OCI-LY3 (cell line): Measurements from ENCODE around the gene PTTG1IP.

Experiments used
- H2AFZ ChIP-seq: fragments of 200-600, 300-600 bp; shearing (Covaris generic); 2 replicates; pipeline ENCODE4 v1.6.0; 2014; ENCODE audit warnings: antibody characterized with exemption, low read depth, low read length
- H3K27ac ChIP-seq: fragments of 200-600, 300-600 bp; sonication (generic); 2 replicates; pipeline ENCODE4 v1.5.1; 2014; ENCODE audit warnings: mild to moderate bottlenecking, low read length, moderate library complexity, mixed read lengths
- H3K27me3 ChIP-seq: fragments of 200-600, 300-600 bp; sonication (generic); 2 replicates; pipeline ENCODE4 v1.6.1; 2014; ENCODE audit warnings: low read depth, low read length, mixed read lengths
- H3K36me3 ChIP-seq: fragments of 200-600, 300-600 bp; sonication (generic); replicated peaks from 2 replicates; pipeline ENCODE3; 2014; ENCODE audit warnings: low read depth, low read length, mixed read lengths
- H3K4me1 ChIP-seq: fragments of 300-600, 200-600 bp; sonication (generic); 2 replicates; pipeline ENCODE4 v1.6.1; 2014; ENCODE audit warnings: low read length, mixed read lengths
- H3K4me2 ChIP-seq: fragments of 200-600, 300-600 bp; sonication (generic); 2 replicates; pipeline ENCODE4 v1.6.1; 2014; ENCODE audit warnings: low read length, mixed read lengths
- H3K4me3 ChIP-seq: fragments of 300-600, 200-600 bp; sonication (generic); 2 replicates; pipeline ENCODE4 v1.5.1; 2014; ENCODE audit warnings: antibody characterized with exemption, mild to moderate bottlenecking, low read length, moderate library complexity
- H3K79me2 ChIP-seq: fragments of 300-600, 200-600 bp; shearing (Covaris generic); 2 replicates; pipeline ENCODE4 v1.6.1; 2014; ENCODE audit warnings: mild to moderate bottlenecking, low read length, mixed read lengths
- H3K9ac ChIP-seq: fragments of 300-600, 200-600 bp; shearing (Covaris generic); 2 replicates; pipeline ENCODE4 v1.6.0; 2014; ENCODE audit warnings: mild to moderate bottlenecking, low read length, moderate library complexity
- H3K9me3 ChIP-seq: fragments of 200-600, 300-600 bp; shearing (Covaris generic); 2 replicates; pipeline ENCODE4 v1.6.1; 2014; ENCODE audit warnings: low read length, mixed read lengths; ENCODE audit not compliant: insufficient read depth
- H4K20me1 ChIP-seq: fragments of 200-600, 300-600 bp; sonication (generic); 2 replicates; pipeline ENCODE4 v1.6.1; 2016; ENCODE audit warnings: low read length, mixed read lengths; ENCODE audit not compliant: insufficient read depth
- EZH2phosphoT487 ChIP-seq: fragments of 200-600 bp; shearing (Covaris generic); IDR thresholded peaks from 2 replicates; pipeline ENCODE4 v1.6.1; 2018; ENCODE audit warnings: antibody characterized with exemption, mixed run types, low read depth
- TF ChIP-seq, protein P1 (sequence below): fragments of 200-600, 300-600 bp; sonication (generic); IDR thresholded peaks from 2 replicates; pipeline ENCODE4 v1.5.1; 2014; ENCODE audit warnings: antibody characterized with exemption, low read length, low read depth

The PTTG1IP gene

DNA sequence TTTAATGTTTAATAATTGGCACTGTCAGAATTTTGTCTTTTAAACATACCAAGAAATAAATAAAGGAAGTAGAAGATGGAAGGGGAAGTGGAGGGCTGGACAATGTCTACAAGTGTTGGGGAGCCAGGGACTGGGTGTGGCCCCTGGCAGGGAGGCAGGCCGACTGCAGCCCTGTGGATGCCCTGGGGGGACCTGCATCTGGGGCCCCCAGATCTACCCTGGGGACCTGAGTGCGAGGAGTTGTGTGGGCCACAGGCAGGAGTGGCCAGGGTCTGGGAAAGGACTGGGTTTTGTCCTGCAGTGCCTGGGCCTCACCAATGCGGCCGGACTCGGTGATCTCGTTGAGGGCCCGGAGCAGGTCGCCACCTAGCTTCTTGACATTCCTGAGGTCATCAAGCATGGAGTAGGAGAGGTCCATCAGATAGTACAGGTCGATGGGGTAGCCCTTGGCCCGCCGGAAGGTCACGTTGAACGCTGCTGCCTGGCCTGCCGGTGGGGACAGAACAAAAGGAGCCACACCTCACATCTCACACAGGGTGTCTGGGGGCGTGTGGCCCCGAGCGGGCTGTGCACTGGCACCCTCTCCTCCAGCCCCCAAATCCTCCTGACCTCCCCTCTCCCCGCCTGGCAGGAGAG is 29.7 kb upstream of the PTTG1IP start:
- no peaks in the 10 kb centered on the region for H3K27me3 ChIP-seq
- no peak overlapping the region for H2AFZ ChIP-seq
- no peak overlapping the region for H3K4me3 ChIP-seq
- H3K4me1 ChIP-seq = no peaks in the 10 kb centered on the region
- TF ChIP-seq, protein P1, sequence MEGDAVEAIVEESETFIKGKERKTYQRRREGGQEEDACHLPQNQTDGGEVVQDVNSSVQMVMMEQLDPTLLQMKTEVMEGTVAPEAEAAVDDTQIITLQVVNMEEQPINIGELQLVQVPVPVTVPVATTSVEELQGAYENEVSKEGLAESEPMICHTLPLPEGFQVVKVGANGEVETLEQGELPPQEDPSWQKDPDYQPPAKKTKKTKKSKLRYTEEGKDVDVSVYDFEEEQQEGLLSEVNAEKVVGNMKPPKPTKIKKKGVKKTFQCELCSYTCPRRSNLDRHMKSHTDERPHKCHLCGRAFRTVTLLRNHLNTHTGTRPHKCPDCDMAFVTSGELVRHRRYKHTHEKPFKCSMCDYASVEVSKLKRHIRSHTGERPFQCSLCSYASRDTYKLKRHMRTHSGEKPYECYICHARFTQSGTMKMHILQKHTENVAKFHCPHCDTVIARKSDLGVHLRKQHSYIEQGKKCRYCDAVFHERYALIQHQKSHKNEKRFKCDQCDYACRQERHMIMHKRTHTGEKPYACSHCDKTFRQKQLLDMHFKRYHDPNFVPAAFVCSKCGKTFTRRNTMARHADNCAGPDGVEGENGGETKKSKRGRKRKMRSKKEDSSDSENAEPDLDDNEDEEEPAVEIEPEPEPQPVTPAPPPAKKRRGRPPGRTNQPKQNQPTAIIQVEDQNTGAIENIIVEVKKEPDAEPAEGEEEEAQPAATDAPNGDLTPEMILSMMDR = no peak
- TF ChIP-seq EZH2phosphoT487 = no peak
- peaks cover 11% of the 10 kb centered on the region for H3K36me3 ChIP-seq
- H3K9me3 ChIP-seq = no peaks in the 10 kb centered on the region
- no peaks in the 10 kb centered on the region for H4K20me1 ChIP-seq
- no peaks in the 10 kb centered on the region for H3K79me2 ChIP-seq
- no peak overlapping the region for H3K9ac ChIP-seq
- no peak overlapping the region for H3K27ac ChIP-seq
- H3K4me2 ChIP-seq = no peak overlapping the region

DNA sequence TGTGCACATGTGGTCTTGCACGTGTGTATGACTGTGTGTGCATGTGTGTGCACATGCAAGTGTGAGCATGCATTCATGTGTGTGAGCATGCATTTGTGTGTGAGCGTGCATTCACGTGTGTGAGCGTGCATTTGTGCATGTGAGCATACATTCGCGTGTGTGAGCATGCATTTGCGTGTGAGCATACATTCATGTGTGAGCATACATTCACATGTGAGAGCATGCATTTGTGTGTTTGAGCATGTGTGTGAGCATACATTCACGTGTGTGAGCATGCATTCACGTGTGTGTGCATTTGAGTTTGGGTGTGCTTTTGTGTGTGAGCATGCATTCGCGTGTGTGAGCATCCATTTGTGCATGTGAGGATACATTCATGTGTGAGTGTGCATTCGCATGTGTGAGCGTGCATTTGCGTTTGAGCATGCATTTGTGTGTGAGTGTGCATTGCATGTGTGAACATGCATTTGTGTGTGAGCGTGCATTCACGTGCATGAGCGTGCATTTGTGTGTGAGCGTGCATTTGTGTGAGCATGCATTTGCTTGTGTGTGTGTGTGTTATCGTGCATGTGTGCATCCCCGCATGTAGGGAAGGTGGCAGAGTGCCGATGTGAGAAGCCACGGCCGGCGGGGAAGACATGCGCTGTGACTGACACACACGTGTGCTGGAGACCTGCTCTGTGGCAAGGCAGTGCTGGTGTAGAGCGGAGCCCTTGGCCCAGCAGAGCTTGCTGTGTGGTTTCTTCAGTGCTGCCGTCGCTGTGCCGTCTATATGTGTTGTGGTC is 29.0 kb upstream of the PTTG1IP start:
- H2AFZ ChIP-seq = no peak overlapping the region
- H3K27me3 ChIP-seq = no peaks in the 10 kb centered on the region
- H3K9ac ChIP-seq = no peak overlapping the region
- no peaks in the 10 kb centered on the region for H4K20me1 ChIP-seq
- H3K36me3 ChIP-seq = peaks cover 11% of the 10 kb centered on the region
- no peaks in the 10 kb centered on the region for H3K9me3 ChIP-seq
- H3K79me2 ChIP-seq = no peaks in the 10 kb centered on the region
- no peaks in the 10 kb centered on the region for H3K4me1 ChIP-seq
- no peak for TF ChIP-seq EZH2phosphoT487
- TF ChIP-seq, protein P1 = no peak
- no peak overlapping the region for H3K27ac ChIP-seq
- H3K4me2 ChIP-seq = no peak overlapping the region
- H3K4me3 ChIP-seq = no peak overlapping the region

DNA sequence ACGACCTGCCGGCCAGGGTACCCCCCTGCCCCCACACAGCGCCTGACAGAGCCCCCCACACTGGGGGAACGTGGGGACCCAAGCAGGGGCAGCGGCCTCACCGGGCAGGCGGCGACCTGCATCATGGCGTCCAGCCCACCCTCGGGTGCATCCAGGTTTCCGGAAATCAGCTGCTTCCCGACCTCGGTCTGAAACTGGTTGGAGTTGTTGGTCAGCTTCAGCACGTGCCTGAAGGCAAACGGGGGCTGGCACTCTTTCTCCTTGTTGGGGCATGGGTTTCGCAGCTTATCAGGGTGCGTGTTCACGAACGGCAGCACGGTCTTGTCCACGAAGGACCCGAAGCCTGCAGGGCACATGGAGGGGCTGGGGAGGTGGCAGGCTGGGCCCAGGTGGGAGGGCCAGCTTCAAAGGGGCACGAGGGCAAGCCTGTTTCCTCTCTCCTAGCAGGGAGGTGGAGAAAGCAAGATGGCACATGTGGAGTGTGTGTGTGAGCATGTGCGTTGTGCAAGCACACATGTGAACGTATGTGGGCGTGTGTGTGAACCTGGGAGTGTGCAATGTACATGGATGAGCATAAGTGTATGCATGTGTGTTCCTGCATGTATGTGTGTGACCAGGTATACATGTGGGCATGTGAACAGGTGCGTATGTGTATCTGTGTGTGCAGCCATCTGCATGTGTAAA is 28.0 kb upstream of the PTTG1IP start:
- Histone ChIP-seq H4K20me1 (no peaks in the 10 kb centered on the region), H3K36me3 (peaks cover 11% of the 10 kb centered on the region), H3K27ac (no peak overlapping the region), H3K9ac (no peak overlapping the region), H3K4me3 (no peak overlapping the region), H2AFZ (no peak overlapping the region), H3K4me1 (no peaks in the 10 kb centered on the region), H3K9me3 (no peaks in the 10 kb centered on the region), H3K4me2 (no peak overlapping the region), H3K27me3 (no peaks in the 10 kb centered on the region), H3K79me2 (no peaks in the 10 kb centered on the region)
- TF ChIP-seq EZH2phosphoT487 = no peak
- TF ChIP-seq, protein P1 = no peak
